Measurements from ENCODE around the gene RAB12.
A peak's percentile ranks its signal among the peaks of the same experiment; 100 is the strongest.
"Not testable (repeated sequence)": the region's sequence is repeated elsewhere in the genome, so short reads cannot be mapped to it uniquely, and the experiment has no call there.

RAB12 gene

GRCh38 chr18:8608795-8609658 is at the start of gene RAB12:
Gene RAB12, plus strand, starts transcription at chr18:8609437. Its CDS starts 3 bp downstream, at chr18:8609440.
- FAIRE-seq (no peak), DNase-seq (ENCODE audit: insufficient read length, low spot score) (peak; percentile 75)

- DNase-seq (ENCODE audit: insufficient read length, low spot score) (no peak), FAIRE-seq (no peak)
Measured at GRCh38 chr18:8559612-8560186, 49.5 kb upstream of the RAB12 start.

GRCh38 chr18:8561123-8561910 is 47.9 kb upstream of the RAB12 start:
- DNase-seq (ENCODE audit: insufficient read length, low spot score) (no peak), FAIRE-seq (peak; percentile 23)

GRCh38 chr18:8562070-8562469 is 47.2 kb upstream of the RAB12 start:
- FAIRE-seq (no peak), DNase-seq (ENCODE audit: insufficient read length, low spot score) (no peak)

GRCh38 chr18:8562919-8563318 is 46.3 kb upstream of the RAB12 start:
- no peak for FAIRE-seq
- no peak for DNase-seq (ENCODE audit: insufficient read length, low spot score)

GRCh38 chr18:8571399-8571798 is 37.8 kb upstream of the RAB12 start:
- no peak for FAIRE-seq
- DNase-seq (ENCODE audit: insufficient read length, low spot score) = no peak

- DNase-seq (ENCODE audit: insufficient read length, low spot score); FAIRE-seq: not testable (repeated sequence)
Measured at GRCh38 chr18:8573766-8574165, 35.5 kb upstream of the RAB12 start.

- no peak for FAIRE-seq
Measured at GRCh38 chr18:8584798-8585197, 24.4 kb upstream of the RAB12 start.

GRCh38 chr18:8586941-8587340 is 22.3 kb upstream of the RAB12 start:
- DNase-seq (ENCODE audit: insufficient read length, low spot score) (no peak), FAIRE-seq (no peak)

More at GRCh38 chr18:8584798-8585197, 24.4 kb upstream of the RAB12 start:
- no peak for DNase-seq (ENCODE audit: insufficient read length, low spot score)

GRCh38 chr18:8595445-8595844 is 13.8 kb upstream of the RAB12 start:
- DNase-seq (ENCODE audit: insufficient read length, low spot score) = no peak
- no peak for FAIRE-seq

GRCh38 chr18:8601277-8602032 is 7.8 kb upstream of the RAB12 start:
- FAIRE-seq (no peak), DNase-seq (ENCODE audit: insufficient read length, low spot score) (no peak)

- DNase-seq (ENCODE audit: insufficient read length, low spot score) = no peak
- FAIRE-seq = no peak
Measured at GRCh38 chr18:8602040-8602439, 7.2 kb upstream of the RAB12 start.

GRCh38 chr18:8602557-8602956 is 6.7 kb upstream of the RAB12 start:
- no peak for FAIRE-seq
- no peak for DNase-seq (ENCODE audit: insufficient read length, low spot score)

GRCh38 chr18:8603663-8604520 is 5.3 kb upstream of the RAB12 start:
- no peak for DNase-seq (ENCODE audit: insufficient read length, low spot score)
- no peak for FAIRE-seq

GRCh38 chr18:8605974-8606373 is 3.3 kb upstream of the RAB12 start:
- DNase-seq (ENCODE audit: insufficient read length, low spot score) (no peak), FAIRE-seq (no peak)

GRCh38 chr18:8607776-8608742 is 1.2 kb upstream of the RAB12 start:
- DNase-seq (ENCODE audit: insufficient read length, low spot score) = no peak
- FAIRE-seq = no peak

GRCh38 chr18:8609659-8610458 is 622 bp downstream of the RAB12 start:
- DNase-seq (ENCODE audit: insufficient read length, low spot score) (no peak), FAIRE-seq (no peak)

GRCh38 chr18:8610459-8610851 is 1.2 kb downstream of the RAB12 start:
- DNase-seq (ENCODE audit: insufficient read length, low spot score) (no peak), FAIRE-seq (no peak)

Measured in HTR-8/SVneo (cell line).